ENCODE results near the gene LMO1.

Gene LMO1

DNA sequence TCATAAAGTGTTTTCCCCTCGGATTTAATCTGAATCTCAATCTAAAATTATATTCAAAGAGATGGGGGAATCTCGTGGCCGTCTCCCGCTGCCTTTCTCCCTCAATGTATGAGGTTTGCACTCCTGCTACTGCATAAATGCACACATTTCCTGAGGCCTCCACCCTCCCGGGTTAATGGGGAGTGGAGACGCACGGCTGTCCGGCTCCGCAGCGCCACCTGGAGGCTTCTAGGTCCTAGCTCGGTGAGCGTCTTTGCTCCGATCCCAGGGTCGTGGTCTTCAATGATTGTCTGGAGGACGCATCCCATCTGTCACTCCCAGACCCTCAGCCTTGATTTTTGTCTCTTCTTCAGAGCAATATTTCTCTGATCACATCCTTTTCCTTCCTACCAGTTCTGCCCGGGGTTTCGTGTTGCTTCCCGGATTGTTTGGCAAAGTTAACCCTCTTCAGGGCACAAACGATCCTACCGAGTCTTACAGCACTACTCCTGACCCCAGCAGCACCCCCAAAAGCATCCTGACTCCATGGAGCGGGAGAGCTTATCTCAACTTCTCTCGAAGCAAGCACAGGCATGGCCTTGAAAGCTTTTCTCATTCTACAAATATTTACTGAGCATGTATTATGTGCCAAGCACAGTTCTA lies at the start of gene LMO1:
TSS of gene LMO1 (minus strand) at position 110 of the 642 bp plus-strand sequence. CDS start 516 bp downstream, outside the sequence.
- peak; percentile 87 for DNase-seq

DNA sequence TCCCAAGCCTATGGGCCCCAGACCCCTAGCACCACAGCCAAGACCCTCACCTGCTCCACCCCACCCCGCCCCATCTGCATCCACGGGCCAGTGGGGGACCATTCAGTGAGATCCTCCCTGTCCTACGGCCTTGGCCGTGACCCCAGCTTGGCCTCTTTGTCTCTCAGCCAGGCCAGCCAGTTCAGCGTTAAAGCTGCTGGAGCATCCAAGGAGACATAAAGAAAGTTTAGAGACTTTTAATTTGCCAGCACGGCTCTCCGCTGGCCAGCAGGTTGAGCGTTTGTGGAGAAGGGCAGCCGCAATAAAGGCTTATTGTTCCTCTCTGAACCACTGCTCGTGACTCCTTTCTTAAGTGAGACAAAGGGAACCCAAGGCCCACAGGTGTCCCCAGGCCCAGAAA lies 49.3 kb upstream of the LMO1 start:
- DNase-seq = no peak

DNA sequence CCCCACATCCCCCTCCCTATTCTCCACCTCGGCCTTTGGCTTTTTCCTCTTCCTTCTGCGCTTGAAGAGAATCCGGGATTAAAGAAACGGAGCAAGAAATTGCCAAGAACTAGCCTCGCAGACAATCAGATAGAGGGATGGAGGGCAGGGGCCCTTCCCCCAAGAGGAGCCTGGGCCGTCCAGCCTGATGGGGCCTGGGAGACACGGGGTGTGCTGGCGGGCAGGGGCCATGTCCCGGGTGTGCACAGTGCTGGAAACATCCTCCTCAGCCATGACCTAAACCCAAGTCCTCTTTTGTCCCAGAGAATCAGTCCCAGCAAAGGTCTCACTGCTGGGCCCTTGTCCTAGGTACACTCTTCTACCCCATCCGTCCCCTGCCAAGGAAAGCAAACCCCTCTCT lies 47.7 kb upstream of the LMO1 start:
- DNase-seq = no peak

DNA sequence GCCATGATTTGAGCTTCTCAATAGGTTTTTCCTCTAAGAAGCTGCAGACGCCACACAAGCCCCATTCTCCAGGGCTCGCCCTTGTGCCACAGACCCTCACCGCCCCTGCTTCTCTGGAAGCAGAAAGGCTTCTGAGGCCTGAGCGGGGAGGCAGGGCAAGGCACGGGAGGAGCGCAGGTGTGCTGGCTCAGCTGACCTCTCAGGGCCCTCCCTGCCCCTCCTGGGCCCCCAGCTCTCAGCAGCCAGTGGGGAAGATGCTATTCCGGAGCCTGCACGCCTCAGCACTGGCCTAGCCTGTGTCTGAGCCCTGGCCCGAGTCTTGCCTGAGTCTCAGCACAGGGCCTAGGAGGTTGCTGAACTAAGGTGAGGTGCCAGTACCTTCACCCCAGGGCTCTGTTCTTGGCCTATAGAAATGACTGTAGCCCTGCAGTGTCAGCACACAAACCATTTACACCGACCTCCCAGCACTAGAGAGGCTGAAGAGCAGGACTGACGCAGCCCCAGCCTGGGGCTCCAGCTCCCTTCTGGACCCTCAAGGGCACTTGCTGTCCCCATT lies 47.1 kb upstream of the LMO1 start:
- DNase-seq = no peak

DNA sequence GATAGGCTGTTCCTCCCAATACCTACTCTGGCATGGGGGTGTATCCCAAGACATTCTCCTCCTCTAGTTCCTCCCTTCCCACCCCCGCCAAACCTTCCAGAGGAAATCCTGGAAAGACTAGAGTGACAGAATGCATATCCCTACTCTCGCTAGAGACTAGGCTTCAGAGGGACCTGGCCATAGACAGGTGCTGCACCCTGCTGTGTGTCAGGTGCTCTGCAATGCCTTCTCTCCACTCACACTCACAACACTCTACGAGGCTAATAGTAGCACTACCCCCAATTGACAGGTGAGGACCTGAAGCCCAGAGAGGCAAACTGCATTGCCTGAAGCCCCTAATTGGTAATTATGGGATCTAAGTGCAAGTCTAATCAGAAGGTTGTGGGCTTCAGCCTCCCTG lies 46.2 kb upstream of the LMO1 start:
- DNase-seq = no peak

DNA sequence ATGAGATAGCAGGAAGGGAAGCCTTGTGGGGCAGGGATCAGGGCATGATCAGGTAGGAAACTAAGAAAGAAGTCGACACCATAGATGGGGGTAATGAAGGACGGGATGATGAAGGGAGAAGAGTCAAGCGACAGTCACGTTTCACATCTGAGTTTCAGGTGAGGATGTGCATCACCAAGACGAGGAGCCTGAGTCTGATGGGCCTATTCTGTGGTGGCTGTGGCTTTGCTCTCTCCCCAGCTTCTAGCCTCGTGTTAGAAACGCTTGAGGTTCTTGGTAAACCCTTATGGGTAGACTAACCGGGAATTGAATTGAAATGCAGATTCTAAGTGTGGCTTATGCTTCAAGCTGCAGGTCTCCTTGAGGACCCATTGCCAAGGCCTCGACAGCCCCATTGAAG lies 45.6 kb upstream of the LMO1 start:
- no peak for DNase-seq

DNA sequence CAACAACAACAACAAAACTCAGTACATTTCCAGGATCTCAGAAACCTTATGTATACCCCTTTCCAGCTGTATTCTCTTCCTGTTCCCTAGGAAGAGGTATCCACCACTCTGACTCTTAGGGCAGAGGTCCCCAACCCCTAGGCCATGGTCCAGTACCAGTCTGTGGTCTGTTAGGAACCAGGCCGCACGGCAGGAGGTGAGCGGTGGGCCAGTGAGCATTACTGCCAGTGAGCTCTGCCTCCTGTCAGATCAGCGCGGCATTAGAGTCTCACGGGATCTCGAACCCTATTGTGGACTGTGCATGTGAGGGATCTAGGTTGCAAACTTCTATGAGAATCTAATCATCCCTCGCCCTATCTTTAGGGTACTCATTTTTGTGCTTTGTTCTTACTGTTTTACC lies 43.9 kb upstream of the LMO1 start:
- no peak for DNase-seq

DNA sequence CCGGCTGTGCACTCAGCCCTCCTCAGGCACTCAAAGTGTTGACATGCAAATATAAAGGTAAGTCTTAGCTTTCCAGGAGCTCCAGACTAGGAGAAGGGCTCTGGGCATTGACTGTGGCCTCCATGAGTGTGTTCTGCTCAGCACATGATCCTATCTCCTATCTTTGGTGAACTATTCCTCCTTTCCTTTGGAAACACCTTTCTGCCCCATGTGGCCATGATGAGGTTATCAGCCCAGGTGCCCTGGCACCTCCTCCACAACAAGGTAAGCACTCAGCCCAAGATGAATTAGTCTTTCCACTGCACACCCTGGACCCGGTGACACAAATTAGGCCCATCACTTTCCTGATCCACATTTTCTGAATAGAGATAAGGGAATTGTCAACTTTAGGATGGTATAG lies 37.9 kb upstream of the LMO1 start:
- DNase-seq = no peak

DNA sequence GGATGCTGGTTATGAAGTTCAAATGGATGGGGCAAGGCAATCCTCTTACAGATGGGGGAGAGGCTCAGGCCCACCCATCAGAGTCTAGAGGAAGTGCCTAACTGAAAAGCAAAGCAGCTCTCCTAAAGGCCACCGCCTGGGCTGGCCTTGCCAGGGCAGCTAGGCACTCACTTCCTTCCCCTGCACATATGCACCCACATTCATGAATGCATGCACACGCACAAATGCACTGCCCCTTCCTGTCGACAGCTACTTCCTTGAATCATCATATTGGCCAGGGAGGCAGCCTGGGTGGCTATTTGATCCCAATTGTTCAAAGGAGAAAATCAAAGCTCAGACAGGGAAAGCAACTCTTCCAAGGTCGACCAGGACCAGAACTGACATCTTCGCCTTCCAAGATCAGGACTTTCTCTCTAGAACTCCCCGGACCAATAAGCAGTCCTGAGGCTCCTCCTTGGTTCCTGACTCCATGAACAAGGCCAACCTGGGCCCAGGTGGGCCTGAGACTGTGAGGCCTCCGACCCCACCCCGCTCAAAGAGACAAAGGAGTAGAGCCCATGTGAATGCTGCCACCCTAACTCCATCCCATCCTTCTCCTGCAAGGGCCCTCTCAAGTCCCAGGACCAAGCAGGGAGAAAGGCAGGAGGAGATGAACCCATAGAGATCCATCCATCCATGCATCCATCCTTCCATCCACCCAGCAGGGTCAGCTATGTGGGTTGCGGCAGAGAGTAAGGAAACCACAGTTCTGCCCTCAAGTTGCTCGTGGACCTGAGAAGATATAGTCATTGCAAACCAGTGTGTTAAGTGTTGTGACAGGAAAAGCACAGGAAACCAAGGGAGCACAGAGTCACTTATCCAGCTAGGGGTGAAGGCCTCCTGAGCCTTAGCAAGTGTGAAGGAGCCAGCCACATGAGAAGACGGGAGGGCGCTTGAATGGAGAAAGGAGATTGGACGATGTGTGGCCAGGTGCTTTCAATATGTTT lies 35.4 kb upstream of the LMO1 start:
- DNase-seq = no peak

DNA sequence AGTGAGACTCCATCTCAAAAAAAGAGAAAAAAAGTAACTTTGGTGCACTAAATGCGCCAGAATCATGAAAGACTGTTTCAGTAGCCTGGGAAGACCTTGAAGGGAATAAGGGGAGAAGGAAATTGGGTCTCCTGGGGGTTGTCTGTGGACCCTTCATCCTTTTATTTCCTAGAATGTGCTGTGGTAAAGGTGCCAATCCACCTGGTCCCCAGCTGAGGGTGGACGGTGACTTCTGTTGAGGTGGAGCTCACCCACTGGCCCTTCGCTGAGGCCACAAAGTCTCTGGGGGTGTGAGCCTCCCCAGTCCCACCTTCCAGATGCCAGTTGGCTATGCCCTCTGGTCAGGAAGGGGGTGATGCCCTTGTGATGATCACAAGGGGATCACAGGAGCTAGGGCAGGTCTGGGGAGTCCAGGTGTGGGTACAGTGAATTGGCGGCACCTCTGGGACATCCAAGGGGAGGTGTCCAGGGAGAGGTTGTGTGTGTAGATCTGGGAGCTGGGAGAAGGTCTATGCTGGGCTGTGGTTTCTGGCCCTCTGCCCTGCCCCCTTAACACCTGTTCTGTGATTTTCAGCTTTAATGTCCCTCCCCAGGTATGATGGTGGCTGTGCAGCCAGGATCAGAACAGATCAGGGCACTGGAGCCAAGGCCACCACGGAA lies 34.2 kb upstream of the LMO1 start:
- DNase-seq = no peak

DNA sequence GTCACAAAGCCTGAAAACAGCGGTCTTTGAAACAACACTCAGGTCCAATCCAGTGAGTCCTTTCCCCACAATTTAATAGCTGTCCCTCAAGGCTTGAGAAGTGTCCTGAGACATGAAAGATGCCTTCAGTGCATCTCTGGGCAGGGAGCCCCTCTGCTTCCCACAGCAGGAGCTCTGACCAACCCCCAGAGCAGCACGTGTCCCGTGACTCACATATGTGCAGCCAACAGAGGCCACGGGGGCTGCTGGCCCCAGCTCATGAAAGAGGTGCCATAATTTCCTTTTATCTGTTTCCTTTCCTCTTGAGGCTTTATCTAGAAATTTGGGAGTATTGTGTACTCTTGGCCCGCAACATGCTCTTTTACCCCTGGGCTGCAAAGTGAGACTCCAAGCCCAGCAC lies 33.2 kb upstream of the LMO1 start:
- no peak for DNase-seq

DNA sequence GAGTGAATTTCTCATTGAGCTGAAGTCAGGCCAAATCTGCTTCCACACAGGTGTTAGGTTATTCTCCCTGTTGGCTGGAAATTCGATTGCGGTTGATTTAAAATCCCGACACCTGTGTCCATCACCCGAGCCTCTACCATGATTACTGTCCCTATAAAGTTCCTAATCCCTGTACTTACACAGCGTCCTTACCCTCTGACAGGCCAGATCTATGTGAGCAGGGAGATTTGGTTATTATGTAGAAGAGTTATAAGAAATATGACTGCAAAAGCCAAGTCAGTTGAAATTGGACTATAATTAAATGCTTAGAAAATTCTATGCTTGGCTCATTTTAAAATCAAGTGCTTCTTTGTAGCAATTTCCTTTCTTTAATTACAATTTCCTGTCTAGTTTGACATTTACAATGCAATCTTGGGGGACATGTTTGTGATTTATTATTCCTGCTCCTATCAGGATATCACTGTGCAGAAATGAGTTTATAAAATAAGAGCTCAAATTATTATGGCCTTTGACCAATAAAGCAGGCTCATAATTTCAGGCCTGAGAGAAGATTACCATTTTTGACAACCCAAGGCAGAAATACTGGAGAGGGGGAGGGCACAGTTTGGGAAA lies 32.5 kb upstream of the LMO1 start:
- DNase-seq = no peak

DNA sequence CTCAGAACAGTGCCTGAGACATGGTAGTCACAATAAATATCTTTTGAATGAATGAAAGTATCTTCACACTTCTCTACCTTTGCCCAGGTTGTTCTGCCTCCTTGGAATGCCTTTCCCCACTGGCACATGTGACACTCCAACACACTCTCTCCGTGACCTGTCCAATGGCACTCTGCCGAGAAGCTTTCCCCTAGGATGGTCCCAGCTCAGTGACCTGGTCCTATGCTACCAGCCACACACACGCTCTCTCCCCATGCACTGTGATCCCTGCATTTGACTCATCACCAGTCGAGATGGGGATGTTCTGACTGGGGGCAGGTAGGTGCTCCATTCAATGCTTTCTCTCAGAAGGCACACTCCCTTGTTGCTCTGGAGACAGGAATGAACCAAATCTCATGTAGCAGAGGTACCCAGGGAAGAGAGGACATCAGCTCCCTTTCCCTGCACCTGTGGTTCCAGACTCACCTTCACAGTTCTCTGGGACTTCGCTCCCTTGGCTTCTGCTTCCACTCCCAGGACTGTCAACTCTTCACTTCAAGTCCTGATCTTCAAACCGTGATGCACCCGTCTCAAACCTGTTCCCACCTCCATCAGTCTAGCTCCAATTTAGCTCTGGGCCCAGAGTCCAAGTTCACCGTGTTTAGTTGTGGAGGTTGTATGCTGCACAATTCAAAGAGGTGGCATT lies 30.7 kb upstream of the LMO1 start:
- DNase-seq = no peak

DNA sequence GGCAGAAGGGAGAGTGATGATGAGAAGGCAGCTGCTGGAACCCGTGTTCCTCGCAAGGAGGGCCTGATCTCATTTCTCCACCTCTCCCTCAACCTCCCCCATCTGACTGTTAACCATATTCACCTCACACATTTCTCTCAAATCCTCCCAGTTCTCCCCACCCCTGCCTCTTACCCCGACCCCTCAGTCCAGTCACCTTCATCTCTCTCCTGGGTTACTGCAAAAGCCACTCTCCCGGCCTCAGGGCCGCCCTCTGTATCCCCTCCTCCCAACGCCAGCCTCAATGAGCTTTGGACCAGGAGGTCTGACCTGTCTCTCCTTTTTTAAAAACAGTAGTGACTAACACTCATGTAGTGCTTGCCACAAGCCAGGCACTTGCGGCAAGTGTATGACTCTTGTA lies 29.5 kb upstream of the LMO1 start:
- DNase-seq = no peak

DNA sequence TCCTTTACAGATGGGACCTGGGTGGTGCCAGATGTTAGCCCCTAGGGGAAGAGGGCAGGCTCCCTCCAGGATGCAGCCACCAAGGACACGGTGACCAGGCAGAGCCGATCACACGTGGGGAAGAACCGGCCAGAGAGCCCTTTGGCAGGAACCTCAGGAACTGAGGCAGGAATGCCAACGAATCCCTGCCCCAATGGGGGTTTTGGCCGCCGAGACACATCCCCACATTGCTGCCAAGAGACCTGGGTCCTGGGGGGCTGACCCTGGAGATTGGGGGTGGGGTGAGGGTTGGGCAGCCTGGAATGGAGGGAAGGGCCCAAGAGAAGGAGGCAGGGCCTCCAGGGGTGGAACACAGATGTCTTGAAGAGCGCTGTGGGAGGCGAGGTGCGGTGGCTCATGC lies 28.7 kb upstream of the LMO1 start:
- DNase-seq = no peak

DNA sequence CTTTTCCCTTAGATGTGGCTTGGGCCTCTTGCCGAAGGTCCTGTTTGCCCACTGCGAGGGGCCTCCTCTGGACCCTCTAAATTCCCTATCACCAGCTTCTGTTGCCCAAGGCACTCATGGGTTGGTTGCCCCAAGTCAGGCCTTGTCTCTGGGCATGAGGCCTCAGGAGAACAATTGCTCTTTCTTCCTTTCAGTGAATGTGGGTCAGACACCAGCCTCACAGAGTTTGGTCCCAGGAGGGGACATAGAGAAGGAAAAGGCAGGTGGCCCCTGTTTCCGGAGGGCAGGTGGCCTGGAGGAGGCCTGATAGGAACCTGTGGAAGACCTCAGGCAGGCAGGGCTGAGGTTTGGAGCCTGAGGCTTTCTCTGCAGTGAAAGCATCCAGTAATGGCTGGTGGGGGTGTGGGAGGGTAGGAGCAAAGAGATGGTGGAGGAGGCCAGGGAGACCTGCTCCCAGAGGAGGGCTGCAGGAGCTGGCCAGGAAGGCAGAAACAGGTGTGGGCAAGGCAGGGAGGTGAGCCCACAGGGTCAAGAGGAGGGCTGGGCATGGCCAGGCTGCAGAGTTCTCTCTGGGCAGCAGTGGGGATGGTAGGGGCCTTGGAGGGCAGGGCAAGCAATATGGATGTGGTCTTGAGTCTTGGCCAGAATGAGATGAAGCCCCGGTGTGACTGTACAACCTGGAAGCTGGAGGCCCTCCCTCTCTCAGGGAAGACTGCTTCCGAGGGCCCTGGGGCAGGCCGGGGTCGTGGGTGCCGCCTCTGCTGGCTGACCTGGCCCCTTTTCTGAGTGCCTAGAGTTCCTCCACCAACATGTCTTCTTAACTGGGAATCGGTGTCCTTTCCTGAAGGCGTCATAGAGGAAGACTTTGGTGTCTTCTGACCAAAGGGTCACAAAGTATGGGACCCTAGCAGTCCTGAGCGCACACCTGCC lies 28.0 kb upstream of the LMO1 start:
- no peak for DNase-seq

DNA sequence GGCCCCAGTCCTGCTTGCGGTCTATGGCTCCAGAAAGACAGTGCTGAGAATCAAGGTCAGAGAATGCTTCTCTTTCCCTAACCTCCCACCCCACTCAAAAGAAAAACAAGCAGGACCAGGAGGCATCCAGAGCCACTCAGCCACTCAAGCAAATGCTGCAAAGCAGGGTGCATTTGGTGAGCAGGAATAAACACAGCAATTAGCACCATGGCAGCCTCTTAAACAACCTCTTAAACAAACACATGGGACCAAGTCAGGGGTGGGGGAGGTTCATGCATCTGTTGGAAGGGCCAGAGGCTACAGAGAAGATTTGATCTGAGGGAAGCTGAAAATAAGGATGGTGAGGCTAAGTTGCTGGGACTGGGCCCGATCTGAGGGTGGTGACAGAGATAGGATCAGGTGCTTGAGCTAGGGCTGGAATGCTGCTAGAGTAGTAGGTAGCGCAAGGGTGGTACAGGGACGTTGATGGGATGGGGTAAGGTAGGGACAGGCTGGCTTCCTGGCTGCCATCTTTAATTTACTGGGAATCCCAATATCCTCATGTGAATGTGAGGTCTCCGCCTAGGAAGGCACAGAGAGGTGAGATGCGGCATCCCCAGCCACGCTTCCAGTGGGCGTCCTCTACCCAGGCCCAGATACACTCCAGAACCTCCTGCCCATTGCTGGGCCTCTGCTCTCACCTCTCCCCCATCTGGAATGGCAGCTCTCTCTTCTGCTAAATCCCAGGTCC lies 26.6 kb upstream of the LMO1 start:
- DNase-seq = no peak

DNA sequence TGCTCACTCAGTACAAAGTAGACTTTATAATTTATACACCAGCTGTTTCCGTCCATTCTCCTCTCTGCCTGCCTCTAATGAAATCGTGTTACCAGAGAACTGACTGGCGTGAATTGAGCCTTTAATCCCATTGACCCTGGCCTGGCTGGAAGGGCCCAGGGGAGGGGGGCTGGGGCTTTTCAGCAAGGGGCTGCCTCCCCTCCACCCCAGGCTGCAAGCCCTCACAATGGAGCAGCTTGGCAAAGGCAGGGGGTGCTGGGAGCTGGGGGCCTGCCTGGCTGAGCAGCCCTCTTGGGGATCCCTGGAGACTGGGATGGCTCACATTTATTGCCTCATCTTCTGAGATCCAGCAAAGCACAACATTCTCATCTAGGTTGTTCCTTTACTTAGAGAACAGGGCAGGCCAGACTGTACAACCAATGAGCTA lies 25.8 kb upstream of the LMO1 start:
- no peak for DNase-seq

DNA sequence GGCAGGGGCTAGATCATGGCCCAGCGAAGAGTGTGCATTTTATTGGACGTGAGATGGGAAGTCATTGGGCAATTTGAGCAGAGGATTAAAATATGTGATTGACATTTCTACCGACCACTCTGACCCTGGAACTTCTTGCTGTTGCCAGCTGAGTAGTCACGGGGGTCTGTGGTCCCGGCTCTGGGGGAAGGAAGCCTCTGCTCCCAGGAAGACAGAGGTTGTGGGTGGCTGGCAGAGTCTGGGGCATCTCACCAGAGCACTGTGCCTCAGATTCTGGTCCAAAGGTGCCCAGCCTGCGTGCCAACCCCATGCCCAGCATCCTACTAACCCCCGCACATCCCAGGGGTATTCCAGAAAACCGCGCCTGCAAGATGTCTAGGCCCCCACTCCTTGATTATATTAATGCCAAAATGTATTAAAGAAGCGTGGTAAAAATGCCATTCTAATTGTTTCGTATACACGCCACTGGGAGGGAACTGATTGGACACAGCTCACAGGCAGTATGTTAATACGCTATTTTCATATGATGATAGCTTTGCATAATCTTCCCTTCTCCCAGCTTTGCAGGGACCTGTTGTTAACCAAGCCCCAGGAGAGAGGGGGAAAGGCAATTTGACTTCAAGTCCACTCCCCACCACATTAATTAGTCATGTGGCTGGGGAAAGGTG lies 25.3 kb upstream of the LMO1 start:
- no peak for DNase-seq

Measured in activated CD4-positive, alpha-beta T cell treated with anti-CD3 and anti-CD28 coated beads for 48 hours (primary cell).